Urothelium cell line (cell line): Measurements from ENCODE around the gene STK32B.
A peak's percentile ranks its signal among the peaks of the same experiment; 100 is the strongest.
"Not testable (repeated sequence)": the region's sequence is repeated elsewhere in the genome, so short reads cannot be mapped to it uniquely, and the experiment has no call there.

Source experiments
- DNase-seq: peaks from one replicate; pipeline ENCODE4 v3.0.0; 2011; ENCODE audit warnings: low spot score, mixed read lengths
- FAIRE-seq: peaks from 2 replicates; lab custom pipeline; 2011; peaks lifted over from hg19 to GRCh38; lab: Jason Lieb, UNC

STK32B gene

DNA sequence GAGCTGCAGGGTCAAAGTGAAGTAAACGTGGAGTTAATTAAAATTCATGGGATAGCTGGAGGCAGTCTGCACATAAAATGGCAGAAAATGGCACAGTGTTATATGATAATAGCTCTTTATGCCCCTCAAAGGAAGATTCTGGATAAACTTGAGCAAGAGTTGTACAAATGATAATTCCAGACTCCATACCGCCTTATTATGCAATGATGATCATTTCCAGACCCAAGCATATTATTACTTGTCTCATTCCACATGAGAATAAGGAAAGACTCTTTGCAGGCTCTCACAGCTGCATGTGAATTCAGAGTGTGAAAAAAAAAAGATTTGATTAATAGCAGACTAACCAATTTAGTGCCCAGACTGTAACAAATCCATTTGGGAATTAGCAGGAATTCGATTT, 105.4 kb downstream of the STK32B start:
- FAIRE-seq: no peak
- DNase-seq: no peak

DNA sequence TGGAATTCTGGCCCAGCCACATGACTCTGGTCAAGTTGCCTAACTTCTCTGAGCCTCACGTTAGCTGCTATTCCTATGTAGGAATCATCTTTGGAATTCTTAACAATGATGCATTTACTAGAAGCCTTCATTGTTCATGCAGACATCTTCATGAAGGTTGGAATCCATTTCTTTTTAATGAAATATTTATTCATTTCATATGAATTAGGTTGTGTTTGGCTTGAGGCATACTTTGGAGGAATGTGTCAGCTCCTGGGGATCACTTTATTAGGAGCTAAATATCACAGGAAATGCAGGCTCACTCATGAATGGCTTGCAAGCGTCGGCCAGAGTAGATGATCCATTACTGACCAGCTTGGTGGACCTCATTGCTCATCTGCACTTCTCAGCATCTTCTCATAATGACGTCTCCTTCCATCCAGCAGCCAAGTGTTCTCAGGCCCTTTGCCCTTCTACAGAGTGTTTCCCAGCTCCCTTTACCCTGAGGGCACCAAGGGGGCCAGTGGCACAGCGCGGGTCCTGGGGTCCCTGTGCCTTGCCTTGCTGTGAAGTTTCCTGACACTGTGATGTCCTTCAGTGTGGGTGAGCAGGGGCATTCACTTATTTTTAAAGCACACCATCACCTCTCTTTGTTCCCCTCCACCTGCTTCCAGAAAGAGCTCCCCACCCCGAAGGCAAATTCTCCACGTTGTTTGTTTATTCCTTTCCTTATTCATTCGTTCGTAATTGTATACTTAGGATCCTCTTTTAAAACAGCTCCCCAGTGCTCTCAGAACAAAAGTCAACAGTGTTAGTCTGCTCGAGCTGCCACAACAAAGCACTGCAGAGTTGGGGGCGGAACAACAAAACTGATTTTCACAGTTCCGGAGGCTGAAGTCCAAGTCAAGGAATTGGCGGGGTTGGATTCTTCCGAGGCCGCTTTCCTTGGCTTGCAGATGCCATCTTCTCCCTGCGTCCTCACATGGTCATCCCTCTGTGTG, 106.8 kb downstream of the STK32B start:
- FAIRE-seq (no peak), DNase-seq (no peak)

DNA sequence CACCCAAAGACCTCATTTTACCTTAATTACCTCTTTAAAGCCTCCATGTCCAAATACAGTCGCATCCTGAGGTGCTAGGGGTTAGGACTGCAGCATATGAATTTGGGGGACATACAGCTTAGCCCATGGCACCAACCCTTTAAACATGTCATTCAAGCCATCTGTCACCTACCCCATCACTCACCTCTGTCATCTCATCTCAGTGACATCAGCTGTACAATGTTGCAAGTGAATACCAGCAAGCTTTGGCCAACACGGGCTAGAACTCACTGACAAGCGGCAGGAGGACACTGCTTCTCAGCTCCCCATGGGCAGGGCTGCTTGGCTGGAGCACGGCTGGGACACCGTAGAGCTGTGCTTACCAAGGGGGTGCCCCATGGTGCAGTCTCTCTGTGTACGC, 107.5 kb downstream of the STK32B start:
- no peak for DNase-seq
- no peak for FAIRE-seq

DNA sequence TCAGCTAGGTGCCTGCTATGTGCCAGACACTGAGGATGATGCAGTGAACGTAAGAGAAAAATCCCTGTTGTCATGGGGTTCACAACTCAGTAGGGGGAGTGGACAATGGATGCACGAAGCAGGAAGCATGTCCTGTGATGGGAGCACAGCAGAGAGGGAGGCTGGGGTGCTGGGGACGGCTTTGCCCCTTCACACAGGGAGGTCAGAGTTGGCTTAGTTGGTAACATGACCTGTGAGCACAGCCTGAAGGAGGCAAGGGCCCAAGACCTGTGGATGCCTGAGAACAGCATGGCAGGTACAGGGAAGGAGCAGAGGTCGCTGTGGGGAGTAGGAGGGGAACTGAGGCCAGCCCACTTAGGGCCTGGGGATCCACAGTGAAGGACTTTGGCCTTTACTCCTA, 109.4 kb downstream of the STK32B start:
- DNase-seq (no peak), FAIRE-seq (no peak)

DNA sequence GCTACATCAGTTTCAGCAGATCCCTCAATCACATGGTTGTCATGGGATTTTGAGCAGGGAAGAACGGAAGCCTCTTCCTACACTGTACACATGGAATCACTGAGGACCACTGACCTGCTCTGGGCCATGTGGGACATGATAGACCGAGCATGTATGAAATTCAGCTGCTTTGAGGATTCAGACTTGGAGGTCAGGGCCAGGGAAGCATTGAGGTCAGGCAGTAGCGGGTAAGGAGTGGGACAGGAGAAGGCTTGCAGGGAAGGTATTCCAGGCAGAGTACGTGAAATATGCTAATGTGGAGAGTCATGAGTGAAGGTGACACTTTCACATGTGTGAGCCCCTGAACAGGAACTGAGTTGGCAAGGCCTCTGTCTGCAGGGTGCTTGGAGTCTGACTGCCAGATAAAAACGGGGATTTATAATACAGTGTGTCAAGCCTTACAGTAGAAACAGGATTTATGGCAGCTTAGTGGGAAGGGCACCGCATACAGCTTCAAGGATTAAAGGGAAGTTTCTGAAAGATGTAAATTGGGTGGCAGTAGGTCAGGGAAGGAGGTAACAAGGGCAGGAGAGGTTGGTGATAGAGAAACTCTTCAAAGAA, 111.7 kb downstream of the STK32B start:
- FAIRE-seq (no peak), DNase-seq (no peak)

DNA sequence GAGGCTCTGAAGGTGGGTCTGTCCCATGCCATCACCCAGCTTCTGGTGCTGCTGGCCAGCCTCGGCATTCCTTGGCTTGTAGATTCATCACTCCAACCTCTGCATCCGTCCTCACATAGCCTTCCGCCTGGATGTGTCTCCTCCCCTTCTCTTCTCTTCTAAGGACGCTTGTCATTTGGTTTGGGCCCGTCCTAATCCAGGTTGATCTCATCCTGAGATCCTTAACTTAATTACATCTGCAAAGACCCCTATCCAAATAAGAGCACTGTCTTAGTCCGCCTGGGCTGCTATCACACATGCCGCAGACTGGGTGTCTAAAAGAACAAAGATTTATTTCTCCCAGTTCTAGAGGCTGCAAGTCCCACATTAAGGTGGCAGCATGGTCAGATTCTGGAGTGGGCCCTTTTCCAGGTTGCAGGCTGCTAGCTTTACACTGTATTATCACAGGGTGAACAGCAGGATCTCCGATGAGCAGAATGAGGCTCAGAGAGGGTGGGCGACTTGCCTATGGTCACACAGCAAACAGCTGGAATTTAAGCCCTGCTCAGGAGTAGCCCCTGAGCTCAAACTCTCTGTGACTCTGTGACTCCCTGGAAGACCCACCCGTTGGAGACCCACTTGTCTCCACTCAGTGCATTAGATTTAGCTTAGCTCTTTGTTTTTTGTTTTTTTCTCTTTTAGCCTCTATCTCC, 113.1 kb downstream of the STK32B start:
- DNase-seq: no peak
- no peak for FAIRE-seq

DNA sequence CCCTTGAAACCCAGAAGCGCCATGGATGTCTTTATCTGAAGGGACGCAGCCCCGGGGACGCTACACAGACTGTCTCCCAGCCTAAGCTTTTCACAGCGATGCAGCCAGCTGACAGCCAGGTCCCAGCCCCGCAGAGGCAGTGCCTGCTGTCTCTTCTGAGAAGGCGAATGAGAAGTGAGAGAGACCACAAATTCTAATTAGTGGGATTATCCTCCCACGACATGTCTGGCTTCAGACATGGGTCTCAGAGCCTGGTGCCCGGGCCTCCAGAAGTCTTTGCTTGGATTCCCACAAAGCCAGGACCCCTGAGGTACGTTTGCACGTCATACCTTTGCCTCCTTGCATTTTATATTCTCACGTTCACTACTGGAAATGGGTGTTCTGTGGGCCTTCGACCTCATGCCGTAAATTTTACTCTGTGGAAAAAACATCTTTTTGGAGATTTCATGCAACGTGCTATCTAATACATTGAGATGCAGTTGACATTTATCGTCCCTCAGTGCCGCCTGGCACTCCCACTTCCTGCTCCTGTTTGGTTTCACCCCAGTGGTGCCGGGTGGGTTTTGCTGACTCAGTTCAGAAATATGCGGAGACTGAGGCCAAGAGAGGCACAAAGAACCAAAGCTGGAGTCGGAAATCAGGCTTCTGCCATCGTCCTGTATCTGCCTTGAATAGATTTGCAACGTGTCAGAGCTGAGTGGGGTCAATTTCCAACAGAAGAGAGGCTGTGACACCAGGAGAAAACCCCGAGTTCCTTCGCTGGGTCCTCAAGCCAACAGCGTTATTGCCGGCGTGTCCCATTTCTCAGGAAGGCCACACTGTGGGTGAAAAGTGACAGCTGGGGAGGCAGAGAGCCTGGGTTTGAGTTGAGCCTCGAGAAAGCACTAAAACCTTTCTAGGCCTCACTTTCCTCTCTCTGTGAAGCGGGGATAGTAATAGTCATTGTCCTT, 114.4 kb downstream of the STK32B start:
- DNase-seq: peak; percentile 80
- FAIRE-seq: no peak

DNA sequence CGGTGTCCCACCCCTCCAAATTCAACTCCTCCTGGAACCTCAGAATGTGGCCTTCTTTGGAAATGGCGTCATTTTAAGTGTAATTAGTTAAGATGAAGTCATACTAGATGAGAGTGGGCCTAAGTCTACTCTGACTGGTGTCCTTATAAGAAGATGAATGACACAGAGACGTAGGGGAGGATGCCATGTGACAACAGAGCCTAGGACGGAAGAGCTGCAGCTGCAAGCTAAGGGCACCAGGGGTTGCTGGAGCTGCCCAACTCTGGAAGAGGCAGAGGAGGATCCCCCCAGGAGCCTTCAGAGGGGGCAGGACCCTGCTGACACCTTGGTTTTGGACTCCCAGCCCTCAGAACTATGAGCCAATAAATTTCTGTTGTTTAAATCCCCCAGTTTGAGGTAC, 115.1 kb downstream of the STK32B start:
- no peak for DNase-seq
- FAIRE-seq: no peak

DNA sequence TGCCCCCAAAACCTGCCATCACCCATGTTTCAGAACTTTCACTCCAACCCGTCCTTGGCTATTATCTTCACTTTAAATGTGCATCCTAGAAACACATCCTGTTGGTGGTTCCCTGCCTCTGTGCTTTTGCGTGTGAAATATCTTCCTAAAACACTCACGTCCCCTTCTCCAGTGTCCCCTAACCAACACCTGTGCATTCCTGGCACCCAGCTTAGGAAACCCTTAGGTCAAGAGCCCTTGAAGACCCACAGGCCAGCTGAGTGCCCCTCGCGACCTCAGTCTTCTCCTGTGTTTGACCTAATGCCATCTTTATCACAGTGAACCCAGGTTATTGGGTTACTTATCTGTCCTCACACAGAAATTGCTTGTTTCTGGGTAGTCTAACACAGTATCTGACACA, 117.6 kb downstream of the STK32B start:
- DNase-seq: no peak
- no peak for FAIRE-seq

DNA sequence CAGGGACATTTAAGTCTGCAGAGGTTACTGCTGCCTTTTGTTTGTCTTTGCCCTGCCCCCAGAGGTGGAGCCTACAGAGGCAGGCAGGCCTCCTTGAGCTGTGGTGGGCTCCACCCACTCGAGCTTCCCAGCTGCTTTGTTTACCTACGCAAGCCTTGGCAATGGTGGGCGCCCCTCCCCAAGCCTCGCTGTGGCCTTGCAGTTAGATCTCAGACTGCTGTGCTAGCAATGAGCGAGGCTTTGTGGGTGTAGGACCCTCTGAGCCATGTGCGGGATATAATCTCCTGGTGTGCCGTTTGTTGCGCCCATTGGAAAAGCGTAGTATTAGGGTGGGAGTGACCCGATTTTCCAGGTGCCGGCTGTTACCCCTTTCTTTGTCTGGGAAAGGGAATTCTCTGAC, 124.6 kb downstream of the STK32B start:
- not testable (repeated sequence) for DNase-seq, FAIRE-seq

DNA sequence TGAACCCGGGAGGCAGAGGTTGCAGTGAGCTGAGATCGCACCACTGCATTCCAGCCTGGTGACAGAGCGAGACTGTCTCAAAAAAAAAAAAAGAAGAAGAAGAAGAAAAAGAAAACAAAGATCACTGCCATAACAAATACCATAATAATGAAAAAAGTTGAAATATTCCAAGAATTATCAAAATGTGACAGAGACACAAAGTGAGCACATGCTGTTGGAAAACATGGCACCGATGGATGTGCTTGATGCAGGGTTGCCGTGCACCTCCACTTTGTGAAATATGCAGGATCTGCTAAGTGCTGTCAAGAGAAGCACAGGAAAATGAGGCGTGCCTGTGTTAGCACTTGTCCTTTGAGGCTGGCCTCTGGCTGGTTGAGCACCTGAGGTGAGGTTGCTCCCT, 133.3 kb downstream of the STK32B start:
- DNase-seq (no peak), FAIRE-seq (no peak)

DNA sequence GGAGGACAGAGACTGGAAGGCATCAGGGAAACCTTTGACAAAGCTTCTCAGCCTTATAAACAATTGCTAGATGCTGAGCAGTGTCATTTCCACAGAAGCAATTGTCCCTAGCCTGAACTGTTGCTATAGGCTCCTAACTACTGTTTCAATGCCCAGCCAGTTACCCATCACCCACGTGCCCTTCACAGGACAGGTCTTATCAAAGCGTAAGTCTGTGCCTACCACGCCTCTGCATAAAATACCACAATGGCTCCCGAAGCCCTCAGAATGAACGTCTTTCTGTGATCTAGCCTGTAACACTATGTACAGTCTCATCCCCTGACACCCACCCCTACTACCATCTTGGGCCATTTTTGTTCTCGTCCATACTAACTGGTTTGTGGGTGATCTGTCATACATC, 134.3 kb downstream of the STK32B start:
- FAIRE-seq: no peak
- no peak for DNase-seq

DNA sequence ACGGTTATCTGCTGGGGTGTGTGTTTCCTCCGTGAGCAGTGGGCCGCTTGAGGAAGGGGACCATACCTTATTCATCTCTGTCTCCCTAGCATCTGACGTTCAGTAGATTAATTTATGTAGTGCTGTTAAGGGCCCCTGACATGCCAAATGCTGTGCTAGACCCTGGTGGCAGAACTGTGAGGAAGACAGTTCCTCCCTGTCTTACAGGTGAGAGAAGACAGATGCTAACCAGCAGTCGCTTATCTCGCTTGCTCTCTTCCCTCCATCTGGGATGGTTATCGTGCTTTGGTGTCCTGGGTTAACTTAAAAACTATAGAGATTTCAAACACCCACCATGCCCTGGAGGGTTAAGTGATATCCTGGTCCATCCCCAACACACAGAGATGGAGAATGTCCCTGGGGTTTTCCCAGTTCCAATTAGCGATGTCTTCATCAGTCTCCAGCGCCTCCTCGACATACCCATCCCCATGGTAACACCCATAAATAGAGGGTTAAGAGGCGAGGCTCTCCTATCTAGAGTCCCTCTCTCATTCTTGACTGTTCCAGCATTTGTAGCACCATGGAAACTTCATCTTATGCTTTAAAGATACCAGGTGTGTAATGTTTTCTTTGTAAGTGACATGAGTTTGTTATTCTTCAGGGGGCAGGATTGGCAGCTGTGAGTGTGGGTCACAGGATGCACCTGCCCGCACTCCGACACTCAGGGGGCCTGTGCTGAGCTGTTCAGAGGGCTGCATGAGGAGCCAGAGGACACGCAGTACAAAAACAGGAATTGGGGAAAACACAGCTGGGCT, 135.2 kb downstream of the STK32B start:
- FAIRE-seq: no peak
- DNase-seq: no peak

DNA sequence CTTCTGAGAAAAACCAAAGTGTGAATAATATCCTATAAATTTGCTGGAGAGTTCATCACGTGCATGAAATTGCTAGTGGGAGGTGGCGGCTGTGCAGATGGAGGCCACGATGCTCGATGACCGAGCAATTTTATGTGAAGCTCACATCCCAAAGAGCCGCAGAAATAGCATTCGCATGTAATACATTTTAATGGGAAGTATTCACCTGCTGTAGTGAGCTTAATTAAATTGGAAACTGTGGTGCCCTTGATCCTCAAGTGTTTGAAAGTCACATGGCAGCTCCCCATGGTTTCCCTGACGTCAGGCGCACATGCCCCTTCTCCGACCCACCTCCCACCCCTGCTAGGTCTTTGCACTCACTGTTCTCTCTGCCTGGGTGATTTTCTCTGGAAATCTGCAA, 136.8 kb downstream of the STK32B start:
- DNase-seq: no peak
- FAIRE-seq: no peak

DNA sequence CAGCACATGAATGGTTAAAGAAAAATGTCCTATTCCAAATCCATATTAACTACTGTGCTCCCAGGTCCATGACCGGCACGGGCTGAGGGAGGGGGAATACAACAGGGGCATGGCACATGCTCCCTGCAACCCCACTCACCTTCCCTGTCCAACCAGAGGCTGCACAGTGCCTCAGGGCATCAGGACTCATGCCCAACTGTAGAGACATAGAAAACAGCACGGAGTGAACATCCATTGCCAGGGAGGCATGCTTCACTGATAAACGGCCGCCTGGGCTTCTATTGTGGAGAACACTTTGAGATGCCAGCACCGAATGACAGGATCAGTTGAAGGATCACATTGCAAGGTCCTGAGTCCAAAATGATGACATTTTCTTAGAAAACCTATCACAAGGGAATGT, 140.6 kb downstream of the STK32B start:
- no peak for FAIRE-seq
- DNase-seq: no peak

DNA sequence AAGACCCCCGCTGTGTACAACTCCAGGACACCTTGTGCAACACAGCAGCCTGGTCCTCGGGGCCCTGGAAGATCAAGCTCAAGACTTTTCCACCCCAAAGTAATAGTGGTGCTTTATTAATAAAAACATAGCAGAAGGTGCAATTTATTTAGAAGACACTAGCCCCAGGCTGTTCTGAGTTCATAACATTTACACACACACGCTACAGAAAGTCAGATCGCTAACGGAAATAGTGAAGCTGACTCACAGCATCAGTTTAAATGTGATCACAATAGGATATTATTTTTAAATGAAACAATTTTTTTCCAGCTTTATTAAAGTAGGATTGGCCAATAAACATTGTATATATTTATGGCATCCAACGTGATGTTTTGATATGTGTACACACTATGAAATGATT, 141.0 kb downstream of the STK32B start:
- DNase-seq (no peak), FAIRE-seq (no peak)

DNA sequence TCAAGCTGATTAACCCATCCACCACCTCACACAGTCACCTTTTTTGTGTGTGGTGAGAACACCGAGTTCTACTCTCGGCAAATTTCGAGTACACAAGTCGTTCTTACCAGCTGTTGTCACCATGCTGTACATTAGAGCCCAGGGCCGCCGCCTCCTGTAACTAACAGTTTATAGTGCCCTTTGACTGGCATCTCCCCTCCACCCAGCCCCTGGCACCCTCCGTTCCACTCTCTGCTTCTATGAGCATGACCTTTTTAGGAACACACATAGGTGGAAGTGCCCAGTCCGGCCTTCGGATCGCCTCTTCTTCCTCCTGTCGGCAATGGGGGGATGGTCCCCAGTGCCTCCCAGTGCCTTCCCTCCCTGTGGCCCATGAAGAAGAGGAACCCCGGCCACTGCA, 141.4 kb downstream of the STK32B start:
- no peak for FAIRE-seq
- no peak for DNase-seq

DNA sequence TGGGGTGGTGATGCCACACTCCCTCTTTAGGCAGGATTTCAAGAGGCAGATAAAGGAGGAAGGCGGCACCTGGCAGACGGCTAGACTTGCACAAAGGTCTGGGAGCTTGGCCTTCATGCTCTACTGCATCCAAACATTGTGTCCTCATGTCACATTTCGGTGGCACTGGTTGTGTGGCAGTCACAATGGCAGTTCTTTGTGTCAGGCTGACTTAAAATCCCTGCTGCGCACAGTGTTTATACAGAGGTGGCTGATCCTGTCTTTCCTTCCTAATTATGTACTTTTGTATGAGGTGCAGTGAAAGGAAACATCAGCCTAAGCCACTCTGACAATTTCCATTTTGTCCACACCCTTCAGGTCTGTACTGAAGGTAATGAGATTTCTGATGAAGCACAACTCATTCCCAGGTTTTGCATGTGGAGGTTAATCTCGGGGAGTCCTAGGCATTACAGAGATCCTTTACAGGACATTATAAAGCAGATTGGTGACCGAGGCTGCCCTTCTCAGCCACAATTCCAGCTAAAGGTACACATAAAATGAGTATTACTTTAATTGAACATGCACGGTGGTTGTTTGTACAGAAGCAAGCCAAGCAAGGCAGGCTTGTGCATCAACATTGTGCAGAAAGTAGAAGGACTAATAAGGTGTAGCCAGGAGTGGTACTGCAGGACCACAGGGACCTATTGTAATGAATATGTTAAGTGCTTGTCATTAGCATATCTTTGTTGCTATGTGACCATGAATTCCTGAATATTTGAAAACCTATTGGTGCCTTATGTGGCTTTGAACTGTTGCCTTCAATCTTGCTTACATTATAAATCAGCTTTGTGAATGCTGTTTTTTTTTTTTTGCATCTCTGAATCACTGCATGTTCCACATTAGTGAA, 147.6 kb downstream of the STK32B start:
- FAIRE-seq (no peak), DNase-seq (no peak)

DNA sequence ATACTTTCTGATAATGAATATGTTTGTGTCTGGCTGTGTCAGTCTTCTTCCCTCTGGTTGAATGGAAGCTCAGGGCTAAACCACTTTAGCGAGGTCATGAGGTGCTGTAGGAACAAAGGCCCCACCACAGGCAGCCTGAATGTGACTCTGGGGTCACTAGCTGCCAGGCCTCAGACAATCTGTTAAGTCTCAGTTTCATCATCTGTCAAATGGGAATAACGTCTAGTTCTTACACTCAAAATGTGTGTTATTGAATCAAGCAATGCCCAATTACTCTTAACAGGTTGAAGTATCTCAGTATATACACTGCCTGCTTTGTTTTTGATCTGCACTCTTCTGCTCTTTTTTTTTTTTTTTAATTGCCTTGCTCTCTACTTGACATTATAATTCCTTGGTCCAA, 148.6 kb downstream of the STK32B start:
- FAIRE-seq (no peak), DNase-seq (no peak)
